ENCODE measurements around the gene PLEKHG3. TPM values are rescaled to one million over a fixed set of nuclear protein-coding genes. Genes with fewer than 3 reads are reported as not detected.

Gene PLEKHG3
- total RNA-seq, 1 donor from 2014 or later, result 12.6 TPM

- H3K79me2 ChIP-seq (ENCODE audit: low read depth), result no peaks in the 10 kb centered on the region
- H3K9ac ChIP-seq, result no peak overlapping the region
- H3K27ac ChIP-seq, result no peak overlapping the region
- no peaks in the 10 kb centered on the region for H3K36me3 Mint-ChIP-seq
- peaks cover 13% of the 10 kb centered on the region for H3K4me1 ChIP-seq
- no peak overlapping the region for H3K4me3 Mint-ChIP-seq
- no peaks in the 10 kb centered on the region for H3K36me3 ChIP-seq
- peaks cover 6% of the 10 kb centered on the region for H3K27me3 Mint-ChIP-seq (ENCODE audit: insufficient read depth, low read depth)
- TF ChIP-seq EZH2phosphoT487 (IDR thresholded peaks at IDR 0.05) (no peak), CTCF (IDR thresholded peaks at IDR 0.05) (no peak), EZH2 (IDR thresholded peaks at IDR 0.05) (no peak)
- peaks cover 10% of the 10 kb centered on the region for H3F3A ChIP-seq (ENCODE audit: low read depth)
- H4K20me1 ChIP-seq (ENCODE audit: low read depth), result no peaks in the 10 kb centered on the region
- no peak for DNase-seq (ENCODE audit: low spot score)
- no peak overlapping the region for H2AFZ ChIP-seq (replicated peaks)
- H3K9me3 Mint-ChIP-seq, result peaks cover 2% of the 10 kb centered on the region
- no peak overlapping the region for H3K27ac Mint-ChIP-seq
- H3K4me1 Mint-ChIP-seq, result peaks cover 13% of the 10 kb centered on the region
- H3K4me3 ChIP-seq, result no peak overlapping the region
- no peak overlapping the region for H3K4me2 ChIP-seq
- no peaks in the 10 kb centered on the region for H3K9me3 ChIP-seq (ENCODE audit: low read depth)
- no peaks in the 10 kb centered on the region for H3K27me3 ChIP-seq
Measured at GRCh38 chr14:64754685-64755084, 50.5 kb downstream of the PLEKHG3 start.

- no peaks in the 10 kb centered on the region for H3K79me2 ChIP-seq (ENCODE audit: low read depth)
- no peak overlapping the region for H2AFZ ChIP-seq (replicated peaks)
- Mint-ChIP-seq H3K36me3 (no peaks in the 10 kb centered on the region), H3K4me3 (no peak overlapping the region), H3K27ac (no peak overlapping the region), H3K27me3 (ENCODE audit: insufficient read depth, low read depth) (peaks cover 6% of the 10 kb centered on the region), H3K9me3 (peaks cover 2% of the 10 kb centered on the region), H3K4me1 (peaks cover 14% of the 10 kb centered on the region)
- no peak overlapping the region for H3K4me3 ChIP-seq
- H3K9ac ChIP-seq, result no peak overlapping the region
- no peaks in the 10 kb centered on the region for H4K20me1 ChIP-seq (ENCODE audit: low read depth)
- H3K27ac ChIP-seq, result no peak overlapping the region
- H3K36me3 ChIP-seq, result no peaks in the 10 kb centered on the region
- TF ChIP-seq EZH2 (IDR thresholded peaks at IDR 0.05) (no peak), EZH2phosphoT487 (IDR thresholded peaks at IDR 0.05) (no peak), CTCF (IDR thresholded peaks at IDR 0.05) (no peak)
- peaks cover 13% of the 10 kb centered on the region for H3K4me1 ChIP-seq
- H3K27me3 ChIP-seq, result no peaks in the 10 kb centered on the region
- peaks cover 10% of the 10 kb centered on the region for H3F3A ChIP-seq (ENCODE audit: low read depth)
- no peak for DNase-seq (ENCODE audit: low spot score)
- H3K9me3 ChIP-seq (ENCODE audit: low read depth), result no peaks in the 10 kb centered on the region
- no peak overlapping the region for H3K4me2 ChIP-seq
Measured at GRCh38 chr14:64755781-64756221, 51.6 kb downstream of the PLEKHG3 start.

GRCh38 chr14:64756712-64757111 is 52.5 kb downstream of the PLEKHG3 start:
- Histone ChIP-seq H3K4me3 (no peak overlapping the region), H4K20me1 (ENCODE audit: low read depth) (no peaks in the 10 kb centered on the region), H3K4me2 (no peak overlapping the region), H3K9me3 (ENCODE audit: low read depth) (no peaks in the 10 kb centered on the region), H3K27me3 (no peaks in the 10 kb centered on the region), H3K79me2 (ENCODE audit: low read depth) (no peaks in the 10 kb centered on the region), H3K9ac (no peak overlapping the region), H3F3A (ENCODE audit: low read depth) (peaks cover 5% of the 10 kb centered on the region), H3K27ac (no peak overlapping the region), H2AFZ (replicated peaks) (no peak overlapping the region), H3K36me3 (no peaks in the 10 kb centered on the region), H3K4me1 (peaks cover 13% of the 10 kb centered on the region)
- TF ChIP-seq EZH2 (IDR thresholded peaks at IDR 0.05), result no peak
- TF ChIP-seq CTCF (IDR thresholded peaks at IDR 0.05), result no peak
- TF ChIP-seq EZH2phosphoT487 (IDR thresholded peaks at IDR 0.05), result no peak
- Mint-ChIP-seq H3K27me3 (ENCODE audit: insufficient read depth, low read depth) (peaks cover 9% of the 10 kb centered on the region), H3K36me3 (no peaks in the 10 kb centered on the region), H3K9me3 (peaks cover 2% of the 10 kb centered on the region), H3K27ac (no peak overlapping the region), H3K4me3 (no peak overlapping the region), H3K4me1 (peaks cover 22% of the 10 kb centered on the region)
- DNase-seq (ENCODE audit: low spot score), result no peak

Data from neural progenitor cell (in vitro differentiated cells).